22Rv1 (cell line): ENCODE data around the gene PATJ.

ENCODE experiments used
- H3K27ac ChIP-seq: fragments of 450-650 bp; 2 replicates; pipeline ENCODE4 v1.5.1; 2017
- ZFX ChIP-seq: fragments of 450-650 bp; IDR thresholded peaks from 2 replicates; pipeline ENCODE4 v1.6.1; 2017; ENCODE audit warnings: antibody characterized with exemption, borderline replicate concordance
- TF ChIP-seq, protein P1 (sequence below): fragments of 450-650 bp; IDR thresholded peaks from 2 replicates; pipeline ENCODE4 v1.5.1; 2017; ENCODE audit warnings: mild to moderate bottlenecking

Gene PATJ

DNA sequence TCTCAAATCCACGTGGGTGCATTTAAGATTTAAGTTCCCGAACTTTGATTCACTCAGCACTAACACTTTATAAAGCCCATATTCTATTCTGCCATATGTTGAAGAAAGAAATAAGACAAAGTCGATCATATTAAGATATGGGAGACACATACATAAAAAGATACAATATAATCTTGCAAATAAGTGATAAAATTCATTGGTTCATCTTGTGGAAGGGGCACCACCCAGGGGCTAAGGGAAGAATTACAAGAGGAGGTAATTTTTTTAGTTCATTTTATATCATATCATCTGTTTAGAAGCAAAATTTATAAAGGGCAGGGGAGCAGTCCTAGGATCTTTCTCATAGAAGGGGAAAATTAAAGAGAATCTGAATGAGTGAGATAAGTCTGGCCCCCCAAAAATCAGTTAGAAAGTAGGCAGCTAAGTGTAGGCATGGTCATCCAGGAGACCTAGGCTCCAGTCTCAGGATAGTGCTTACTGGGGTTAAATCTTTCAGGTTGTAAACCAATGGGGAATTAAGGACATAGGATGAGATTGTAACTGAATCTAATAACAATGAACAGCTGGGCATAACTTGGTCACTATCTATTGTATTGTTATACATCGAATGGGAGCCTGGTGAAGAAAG is 328.2 kb downstream of the PATJ start:
- TF ChIP-seq ZFX = no peak
- TF ChIP-seq, protein P1, sequence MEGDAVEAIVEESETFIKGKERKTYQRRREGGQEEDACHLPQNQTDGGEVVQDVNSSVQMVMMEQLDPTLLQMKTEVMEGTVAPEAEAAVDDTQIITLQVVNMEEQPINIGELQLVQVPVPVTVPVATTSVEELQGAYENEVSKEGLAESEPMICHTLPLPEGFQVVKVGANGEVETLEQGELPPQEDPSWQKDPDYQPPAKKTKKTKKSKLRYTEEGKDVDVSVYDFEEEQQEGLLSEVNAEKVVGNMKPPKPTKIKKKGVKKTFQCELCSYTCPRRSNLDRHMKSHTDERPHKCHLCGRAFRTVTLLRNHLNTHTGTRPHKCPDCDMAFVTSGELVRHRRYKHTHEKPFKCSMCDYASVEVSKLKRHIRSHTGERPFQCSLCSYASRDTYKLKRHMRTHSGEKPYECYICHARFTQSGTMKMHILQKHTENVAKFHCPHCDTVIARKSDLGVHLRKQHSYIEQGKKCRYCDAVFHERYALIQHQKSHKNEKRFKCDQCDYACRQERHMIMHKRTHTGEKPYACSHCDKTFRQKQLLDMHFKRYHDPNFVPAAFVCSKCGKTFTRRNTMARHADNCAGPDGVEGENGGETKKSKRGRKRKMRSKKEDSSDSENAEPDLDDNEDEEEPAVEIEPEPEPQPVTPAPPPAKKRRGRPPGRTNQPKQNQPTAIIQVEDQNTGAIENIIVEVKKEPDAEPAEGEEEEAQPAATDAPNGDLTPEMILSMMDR = peak; percentile 75
- no peak overlapping the region for H3K27ac ChIP-seq

DNA sequence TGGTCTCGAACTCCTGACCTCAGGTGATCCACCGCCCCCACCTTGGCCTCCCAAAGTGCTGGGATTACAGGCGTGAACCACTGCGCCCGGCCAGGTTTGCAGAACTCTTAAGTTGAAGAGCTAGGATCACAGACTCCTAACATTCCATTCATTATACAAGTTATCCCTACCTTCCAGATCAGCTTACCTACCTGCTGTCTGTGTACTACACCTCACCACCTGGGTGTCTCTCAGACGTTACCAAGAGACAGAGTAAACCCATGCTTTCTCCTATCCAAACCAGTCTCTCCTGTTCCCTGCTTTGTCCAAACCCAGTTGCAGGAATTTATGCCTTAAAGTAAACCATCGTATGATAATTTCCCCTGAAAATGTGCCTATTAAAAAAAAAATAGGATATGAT is 329.4 kb downstream of the PATJ start:
- no peak for TF ChIP-seq ZFX
- TF ChIP-seq, protein P1 = no peak
- no peak overlapping the region for H3K27ac ChIP-seq

GRCh38 chr1:62076286-62076685 is 334.0 kb downstream of the PATJ start:
- H3K27ac ChIP-seq = no peak overlapping the region
- TF ChIP-seq, protein P1 = no peak
- TF ChIP-seq ZFX = no peak

GRCh38 chr1:62077821-62078220 is 335.5 kb downstream of the PATJ start:
- no peak for TF ChIP-seq ZFX
- TF ChIP-seq, protein P1 = no peak
- H3K27ac ChIP-seq = no peak overlapping the region

DNA sequence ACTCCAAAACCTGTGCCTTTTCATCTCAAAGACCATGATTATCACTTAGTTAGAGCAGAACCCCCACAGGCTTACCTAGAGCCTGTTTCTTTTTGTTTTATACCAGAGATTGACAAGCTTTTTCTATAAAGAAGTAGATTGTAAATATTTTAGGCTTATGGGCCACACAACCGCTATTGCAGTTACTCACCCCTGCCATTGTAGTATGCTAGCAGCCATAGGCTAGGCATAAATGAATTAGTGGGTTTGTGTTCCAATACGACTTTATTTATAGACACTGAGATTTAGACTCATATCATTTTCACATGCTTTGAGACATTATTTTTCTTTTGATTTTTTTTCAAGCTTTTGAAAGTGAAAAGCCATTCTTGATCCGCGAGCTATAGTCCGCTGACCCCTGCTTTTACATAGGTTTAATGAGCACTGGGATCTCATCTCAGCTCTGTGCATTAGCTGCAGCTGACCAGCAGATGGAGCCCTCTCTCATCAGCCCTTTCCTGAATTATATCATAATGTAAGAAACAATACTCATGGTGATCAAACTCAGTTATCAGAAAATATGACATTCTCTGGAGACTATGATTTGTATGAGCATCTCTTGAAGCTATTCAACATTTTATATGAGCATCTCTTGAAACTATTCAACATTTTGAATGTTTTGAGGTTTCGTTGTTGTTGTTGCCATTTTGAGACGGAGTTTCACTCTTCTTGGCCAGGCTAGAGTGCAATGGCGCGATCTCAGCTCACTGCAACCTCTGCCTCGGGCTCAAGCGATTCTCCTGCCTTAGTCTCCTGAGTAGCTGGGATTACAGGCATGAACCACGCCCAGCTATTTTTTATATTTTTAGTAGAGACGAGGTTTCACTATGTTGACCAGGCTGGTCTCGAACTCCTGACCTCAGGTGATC is 340.4 kb downstream of the PATJ start:
- TF ChIP-seq, protein P1 = peak; percentile 98
- TF ChIP-seq ZFX = no peak
- no peak overlapping the region for H3K27ac ChIP-seq

DNA sequence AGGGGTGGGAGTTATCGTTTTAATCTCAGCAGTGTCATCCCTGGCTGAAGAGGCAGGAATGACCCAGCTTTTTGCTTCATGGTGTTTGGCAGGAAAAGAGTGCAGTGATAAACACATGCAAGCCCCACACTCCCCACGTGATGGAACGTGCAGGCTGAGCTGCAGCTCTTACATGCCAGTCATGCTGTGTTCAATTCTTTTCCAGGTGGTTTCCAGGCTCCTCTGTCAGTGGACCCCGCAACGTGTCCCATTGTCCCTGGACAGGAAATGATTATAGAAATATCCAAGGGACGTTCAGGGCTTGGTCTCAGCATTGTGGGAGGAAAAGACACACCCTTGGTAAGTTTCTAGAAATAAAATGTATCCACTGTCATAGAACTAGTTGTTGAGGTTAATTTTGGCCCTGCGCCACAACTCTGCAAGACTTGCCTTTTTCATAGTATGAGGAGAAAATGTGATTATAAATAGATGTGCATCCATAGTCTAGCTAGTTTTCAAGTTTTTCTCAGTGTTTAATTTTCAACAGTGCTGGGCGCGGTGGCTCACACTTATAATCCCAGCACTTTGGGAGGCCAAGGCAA is 342.1 kb downstream of the PATJ start:
- TF ChIP-seq, protein P1 = no peak
- no peak overlapping the region for H3K27ac ChIP-seq

DNA sequence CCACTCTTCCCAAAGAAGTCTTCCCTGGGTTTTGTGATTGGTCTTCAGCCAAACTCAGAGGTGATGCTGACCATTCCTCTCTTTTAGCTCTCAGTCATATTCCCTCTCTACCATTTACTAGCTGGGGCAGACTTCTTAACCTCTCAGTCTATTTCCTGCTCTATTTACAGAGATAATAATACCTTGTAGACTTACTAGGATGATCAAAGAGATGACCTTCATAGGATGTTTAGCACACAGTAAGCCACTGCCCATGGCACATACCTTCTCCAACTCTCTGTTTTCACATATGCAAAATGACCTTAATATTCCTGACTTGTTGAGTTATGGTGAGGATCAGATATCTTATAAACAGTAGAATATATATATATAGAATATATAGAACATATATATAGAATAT is 346.2 kb downstream of the PATJ start:
- no peak overlapping the region for H3K27ac ChIP-seq
- no peak for TF ChIP-seq ZFX
- TF ChIP-seq, protein P1 = no peak
